GM12865 (cell line): Measurements from ENCODE around the gene USB1.

ENCODE experiments used
- DNase-seq: peaks from one replicate; pipeline ENCODE4 v3.0.0; 2010; ENCODE audit warnings: low read depth
- H3K4me3 ChIP-seq: 2 replicates; pipeline ENCODE4 v1.5.1; 2011; ENCODE audit warnings: mild to moderate bottlenecking, low read depth, low read length, control low read depth
- CTCF ChIP-seq: IDR thresholded peaks from 2 replicates; pipeline ENCODE4 v1.5.1; 2011; ENCODE audit warnings: low read length, control low read depth, low read depth, inconsistent platforms; ENCODE audit not compliant: insufficient read depth; ENCODE audit errors: missing control alignments

Gene USB1

GRCh38 chr16:58026139-58026704 lies 25.0 kb downstream of the USB1 start:
- no peak for TF ChIP-seq CTCF
- peak overlapping the region; percentile 67 for H3K4me3 ChIP-seq
- DNase-seq, result peak; percentile 18

GRCh38 chr16:58026705-58027160 lies 25.5 kb downstream of the USB1 start:
- no peak overlapping the region for H3K4me3 ChIP-seq
- no peak for DNase-seq
- TF ChIP-seq CTCF, result no peak

GRCh38 chr16:58027161-58027915 lies 26.1 kb downstream of the USB1 start:
- no peak overlapping the region for H3K4me3 ChIP-seq

GRCh38 chr16:58027916-58028455 lies 26.8 kb downstream of the USB1 start:
- no peak for TF ChIP-seq CTCF
- no peak overlapping the region for H3K4me3 ChIP-seq
- no peak for DNase-seq

More at GRCh38 chr16:58027161-58027915, 26.1 kb downstream of the USB1 start:
- DNase-seq, result no peak
- TF ChIP-seq CTCF, result no peak

- no peak for DNase-seq
- no peak overlapping the region for H3K4me3 ChIP-seq
- no peak for TF ChIP-seq CTCF
Measured at GRCh38 chr16:58028541-58029070, 27.4 kb downstream of the USB1 start.

GRCh38 chr16:58029410-58029809 lies 28.2 kb downstream of the USB1 start:
- TF ChIP-seq CTCF, result no peak
- DNase-seq, result no peak

More at GRCh38 chr16:58029410-58029809, 28.2 kb downstream of the USB1 start:
- H3K4me3 ChIP-seq, result no peak overlapping the region
